ENCODE data around the gene CYP46A1.

Gene CYP46A1

GRCh38 chr14:99683619-99684409, at the start of gene CYP46A1:
Gene CYP46A1, plus strand, starts transcription at chr14:99684298. Its CDS starts 120 bp downstream, at chr14:99684418.
- TF ChIP-seq CTCF (IDR thresholded peaks at IDR 0.05): no peak

GRCh38 chr14:99634443-99634842, 49.7 kb upstream of the CYP46A1 start:
- no peak for TF ChIP-seq CTCF (IDR thresholded peaks at IDR 0.05)

GRCh38 chr14:99635116-99635515, 49.0 kb upstream of the CYP46A1 start:
- TF ChIP-seq CTCF (IDR thresholded peaks at IDR 0.05): no peak

GRCh38 chr14:99636487-99636886, 47.6 kb upstream of the CYP46A1 start:
- TF ChIP-seq CTCF (IDR thresholded peaks at IDR 0.05): no peak

- no peak for TF ChIP-seq CTCF (IDR thresholded peaks at IDR 0.05)
Measured at GRCh38 chr14:99637624-99638023, 46.5 kb upstream of the CYP46A1 start.

GRCh38 chr14:99643343-99643742, 40.8 kb upstream of the CYP46A1 start:
- TF ChIP-seq CTCF (IDR thresholded peaks at IDR 0.05): no peak

- no peak for TF ChIP-seq CTCF (IDR thresholded peaks at IDR 0.05)
Measured at GRCh38 chr14:99644035-99644587, 40.0 kb upstream of the CYP46A1 start.
